GM18499 (cell line): ENCODE results near the gene SSX2IP.
"Not testable (repeated sequence)": the region's sequence is repeated elsewhere in the genome, so short reads cannot be mapped to it uniquely, and the experiment has no call there.

Source experiments
- ATAC-seq: cut with Tn5 transposase; IDR thresholded peaks from one replicate; pipeline ENCODE4 v1.9.1; 2021; ENCODE audit warnings: moderate number of reproducible peaks; ENCODE audit not compliant: insufficient read depth, unreplicated experiment

The SSX2IP gene

DNA sequence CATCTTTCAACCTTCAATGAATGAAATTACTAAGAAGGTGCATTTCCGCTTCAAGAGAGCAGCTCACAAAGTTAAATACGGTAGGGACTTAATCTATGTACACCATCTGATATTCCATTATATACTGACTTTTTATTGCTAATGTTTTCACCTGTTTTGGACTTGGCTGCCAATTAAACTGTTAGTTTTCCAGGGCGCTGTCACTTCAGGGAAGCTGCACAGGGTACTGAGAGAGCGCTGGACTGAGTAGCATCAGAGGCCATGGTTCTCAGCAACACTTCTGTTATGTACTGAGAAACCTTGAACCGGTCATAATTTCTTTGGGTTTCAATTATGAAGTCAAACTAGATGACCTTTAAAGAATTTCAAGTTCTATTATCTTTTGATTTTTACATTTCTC lies 8.2 kb downstream of the SSX2IP start:
- no peak for ATAC-seq

DNA sequence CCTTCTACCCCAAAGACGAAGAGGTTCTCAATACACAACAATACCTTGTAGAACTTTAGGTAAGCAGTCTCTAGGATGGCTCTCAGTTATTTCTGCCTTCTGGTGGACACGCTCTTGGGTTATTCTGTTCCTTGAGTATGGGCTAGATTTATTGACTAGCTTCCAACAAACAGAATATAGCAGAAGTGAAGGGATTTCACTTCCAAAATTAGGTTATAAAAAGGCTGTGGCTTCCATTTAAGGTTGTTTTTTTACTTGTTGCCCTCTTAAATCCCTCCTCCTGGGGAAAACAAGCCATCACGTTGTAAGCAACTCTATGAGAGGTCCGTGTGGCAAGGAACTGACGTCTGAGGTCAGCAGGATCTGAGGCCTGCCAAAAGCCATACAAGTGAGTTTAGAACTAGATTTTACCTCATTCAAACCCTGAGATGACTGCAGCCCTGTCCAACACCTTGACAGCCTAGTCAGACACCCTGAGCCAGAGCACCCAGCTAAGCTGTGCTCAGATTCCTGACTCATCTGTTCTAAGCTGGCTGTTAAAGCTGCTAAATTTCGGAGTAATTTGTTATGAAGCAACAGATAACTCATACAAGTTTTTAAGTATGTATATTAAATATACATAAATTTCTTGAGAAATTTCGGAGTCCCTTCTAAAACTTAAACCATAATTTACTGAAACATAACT lies 12.7 kb downstream of the SSX2IP start:
- no peak for ATAC-seq

DNA sequence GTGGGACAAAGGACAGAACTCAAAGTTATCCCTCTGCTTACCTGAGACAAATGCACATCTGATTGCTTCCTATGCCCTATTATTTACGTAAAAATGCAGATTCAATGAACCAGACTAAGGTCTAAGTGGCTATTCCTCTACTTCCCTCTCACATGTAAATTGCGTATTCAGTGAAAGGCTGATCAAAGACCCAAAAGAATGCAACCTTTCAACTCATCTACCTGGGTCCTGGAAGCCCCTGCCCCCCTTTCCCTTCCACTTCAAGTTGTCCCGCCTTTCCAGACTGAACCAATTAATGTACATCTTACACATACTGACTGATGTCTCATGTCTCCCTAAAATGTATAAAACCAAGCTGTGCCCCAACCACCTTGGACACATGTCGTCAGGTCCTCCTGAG lies 14.6 kb downstream of the SSX2IP start:
- ATAC-seq, result no peak

DNA sequence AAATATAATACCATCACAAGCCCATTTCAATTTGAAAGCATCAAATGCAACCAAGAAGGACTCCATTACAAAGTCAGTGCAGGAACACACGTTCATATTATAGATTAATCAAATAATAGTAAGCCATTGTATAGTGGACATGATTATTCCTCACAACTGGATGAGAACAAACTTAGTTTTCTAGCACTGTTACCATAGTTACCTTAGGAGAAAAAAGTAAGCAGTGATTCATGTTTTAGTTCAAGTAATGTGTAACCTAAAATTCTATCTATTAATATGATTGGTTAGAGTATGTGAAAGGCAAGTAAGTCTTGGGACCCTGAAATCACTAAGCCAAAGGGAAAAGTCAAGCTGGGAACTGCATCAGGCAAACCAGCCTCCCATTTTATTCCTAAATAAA lies 15.2 kb downstream of the SSX2IP start:
- no peak for ATAC-seq

DNA sequence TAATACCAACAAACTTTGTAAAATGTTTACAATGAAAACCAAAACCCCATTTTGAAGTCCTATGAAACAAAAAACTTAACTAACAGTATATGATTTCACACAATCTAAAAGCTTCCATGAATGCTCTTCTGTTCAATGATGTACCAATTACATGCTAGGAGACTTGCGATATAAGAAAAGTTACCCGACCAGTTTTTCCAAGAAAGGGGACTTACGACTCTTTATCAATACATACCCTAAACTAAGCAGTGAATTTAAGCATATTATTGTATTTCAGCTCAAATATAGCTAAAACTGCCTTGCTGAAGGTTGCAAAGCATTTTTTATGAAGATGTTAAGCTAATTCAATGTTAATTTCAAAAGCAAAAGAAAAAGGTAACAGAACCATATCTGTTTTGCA lies 15.6 kb downstream of the SSX2IP start:
- no peak for ATAC-seq

DNA sequence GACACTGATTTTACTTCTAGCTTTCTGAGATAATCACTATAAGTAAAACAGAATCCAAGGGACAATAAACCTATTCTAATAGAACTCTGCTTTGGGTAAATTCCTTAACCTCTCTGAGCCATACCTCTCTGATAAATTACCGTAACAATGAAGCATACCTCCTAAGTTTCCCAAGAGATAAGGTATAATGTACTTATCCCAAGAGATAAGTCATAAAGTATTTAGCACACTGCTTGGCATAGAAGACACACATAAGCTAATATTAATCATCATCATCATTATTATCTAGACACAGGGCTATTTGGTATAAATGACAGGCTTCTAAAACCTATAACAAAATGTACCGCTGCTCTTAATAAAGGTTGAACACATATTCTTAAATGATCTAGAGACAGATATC lies 16.2 kb downstream of the SSX2IP start:
- no peak for ATAC-seq

DNA sequence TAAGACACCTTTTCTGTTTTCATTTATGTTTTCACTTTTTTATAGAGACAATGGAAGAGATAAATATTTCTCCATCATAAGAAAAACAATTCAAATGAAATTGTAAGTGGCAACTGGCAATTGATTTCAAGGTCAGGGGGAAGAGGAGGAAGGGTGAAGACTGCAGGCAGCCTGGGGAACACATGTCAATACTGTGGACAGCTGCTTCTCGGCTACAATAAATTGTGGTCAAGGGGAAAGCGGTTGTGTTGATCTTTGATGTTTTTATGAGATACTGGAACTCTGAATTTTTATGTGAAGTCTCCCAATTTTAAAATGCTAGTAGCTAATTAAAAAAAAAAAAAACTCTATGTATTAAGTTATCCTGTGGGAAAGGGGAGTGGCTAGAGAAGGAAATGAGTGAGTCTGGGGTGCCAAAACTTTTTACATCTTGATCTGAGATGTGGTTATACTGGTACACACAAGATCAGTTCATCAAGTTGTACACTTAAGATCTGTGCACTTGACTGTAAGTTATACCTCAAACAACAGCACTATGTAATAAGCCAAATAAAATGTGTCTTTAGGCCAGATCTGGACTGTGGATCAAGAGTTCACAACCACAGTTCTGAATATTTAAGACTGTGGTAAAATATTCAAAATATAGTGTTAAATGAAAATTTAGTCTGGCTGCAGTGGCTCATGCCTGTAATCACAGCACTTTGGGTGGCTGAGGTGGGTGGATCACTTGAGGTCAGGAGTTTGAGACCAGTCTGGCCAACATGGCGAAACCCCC lies 18.0 kb downstream of the SSX2IP start:
- ATAC-seq, result no peak

DNA sequence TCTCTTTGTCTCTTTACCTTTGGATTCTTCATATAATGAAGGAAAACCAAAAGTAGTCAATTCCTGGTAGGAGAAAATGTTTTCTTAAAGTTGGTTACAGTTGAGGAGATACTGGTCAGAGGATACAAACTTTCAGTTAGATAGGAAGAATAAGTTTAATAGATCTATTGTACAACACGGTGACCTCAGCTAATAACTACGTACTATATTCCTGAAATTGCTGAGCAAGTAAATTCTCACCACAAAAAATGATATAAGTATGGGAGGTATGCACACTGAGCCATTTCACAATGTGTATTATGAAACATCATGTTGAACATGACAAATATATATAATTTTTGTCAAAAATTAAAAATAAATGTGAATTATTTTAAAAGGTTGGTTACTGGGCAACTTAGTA lies 20.4 kb downstream of the SSX2IP start:
- ATAC-seq, result no peak

DNA sequence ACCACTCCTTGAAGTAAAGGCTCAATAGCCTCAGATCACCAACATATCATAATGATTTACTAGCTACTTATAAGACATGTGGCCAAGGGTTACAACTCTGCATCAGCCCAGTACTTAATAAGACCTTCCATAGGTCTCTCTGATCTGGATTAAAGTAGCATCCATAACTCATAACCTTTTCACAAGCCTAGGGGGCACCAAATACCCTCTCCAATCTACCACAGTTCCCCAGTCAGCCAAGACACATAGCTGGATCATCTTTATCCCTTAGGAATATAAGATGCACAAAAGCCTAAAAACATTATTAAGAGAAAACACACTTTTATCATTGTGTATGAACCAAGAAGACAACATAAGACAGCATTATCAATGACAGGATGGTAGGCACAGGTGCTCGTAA lies 22.1 kb downstream of the SSX2IP start:
- no peak for ATAC-seq

DNA sequence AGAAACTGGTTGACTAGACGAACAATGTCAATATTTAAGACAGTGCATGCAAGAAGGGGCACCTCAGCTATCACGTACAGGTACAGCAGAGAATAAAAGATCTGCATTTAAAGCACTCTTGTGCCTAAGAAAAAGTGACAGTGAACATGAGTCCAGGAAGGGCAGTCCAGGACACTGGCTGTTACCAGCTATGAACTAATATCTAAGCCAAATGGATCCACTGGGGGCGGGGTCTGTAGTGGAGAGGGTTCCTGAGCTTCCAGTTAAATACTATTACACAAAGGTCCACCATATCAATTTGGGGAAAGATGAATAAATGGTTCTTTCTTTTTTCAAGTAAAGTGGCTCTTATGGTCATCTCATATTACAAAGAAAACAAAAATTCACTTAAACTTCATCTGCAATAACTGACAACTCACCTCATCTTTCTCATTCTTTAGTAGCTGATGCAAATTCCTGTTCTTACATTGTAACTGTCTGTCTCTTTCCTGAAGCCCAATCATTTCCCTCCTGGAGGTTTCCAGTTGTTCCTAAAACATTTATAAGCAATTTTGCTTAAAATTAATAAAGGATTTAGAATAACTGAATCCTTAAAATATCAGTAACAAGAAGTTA lies 24.5 kb downstream of the SSX2IP start:
- ATAC-seq, result no peak

DNA sequence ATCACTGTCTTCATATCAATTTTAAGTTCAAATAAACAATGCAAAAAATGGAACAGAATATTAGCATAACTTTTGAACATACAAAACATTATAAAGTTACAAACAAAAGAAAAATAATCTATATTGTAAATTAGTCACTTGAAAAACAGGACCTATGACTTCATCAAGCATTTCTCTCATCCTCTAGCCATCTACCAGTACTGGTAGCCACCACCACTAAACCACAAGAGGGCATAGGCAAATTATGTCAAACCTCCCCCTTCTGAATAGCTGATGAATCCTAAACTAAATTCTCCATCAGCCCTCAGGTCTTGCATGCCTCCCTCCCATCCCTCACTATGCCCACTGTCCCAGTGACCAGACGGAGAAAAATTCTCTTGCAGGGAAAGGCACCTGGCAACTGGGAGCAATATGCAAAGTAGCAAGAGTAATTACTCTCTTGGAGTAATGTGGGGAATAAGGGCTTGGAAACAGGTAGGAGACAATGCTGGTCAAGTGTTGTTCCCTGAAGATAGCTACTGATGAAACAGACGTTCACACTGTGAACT lies 37.1 kb downstream of the SSX2IP start:
- ATAC-seq, result no peak

DNA sequence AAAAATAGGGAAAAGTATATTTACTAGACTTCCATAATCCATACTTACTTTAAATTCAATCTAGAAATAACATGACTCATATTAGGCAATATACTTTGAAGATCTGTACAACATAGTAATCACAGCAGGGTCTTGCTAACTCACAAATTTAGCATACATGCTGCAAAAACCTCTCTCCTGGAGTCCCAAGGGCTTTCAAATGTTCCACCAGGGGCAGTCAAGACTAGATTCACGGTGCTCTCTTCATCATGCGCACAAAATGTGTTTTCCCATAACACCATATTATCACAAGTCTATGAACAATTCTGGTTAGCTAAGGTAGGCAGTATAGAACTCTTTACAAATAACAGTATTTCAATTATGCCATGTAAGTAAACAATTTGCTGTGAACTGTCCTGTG lies 45.8 kb downstream of the SSX2IP start:
- ATAC-seq, result no peak

DNA sequence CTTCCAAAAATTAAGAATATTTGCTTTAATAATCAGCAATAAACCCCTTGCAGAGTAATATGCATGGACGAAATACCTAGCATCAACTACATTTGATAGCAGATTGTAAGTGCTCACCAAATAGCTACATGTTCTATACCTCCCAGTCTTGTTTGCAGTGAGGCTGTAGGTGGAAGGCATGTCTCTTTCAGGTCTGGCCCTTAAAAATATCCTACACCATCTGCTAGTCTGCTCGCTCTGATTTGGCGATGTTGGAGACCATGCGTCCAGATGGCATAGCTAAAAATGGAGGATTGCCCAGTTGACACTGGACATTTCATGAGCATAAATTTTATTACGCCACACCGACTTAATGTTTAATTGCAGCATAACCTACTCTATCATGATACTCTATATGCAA lies 47.1 kb downstream of the SSX2IP start:
- no peak for ATAC-seq

DNA sequence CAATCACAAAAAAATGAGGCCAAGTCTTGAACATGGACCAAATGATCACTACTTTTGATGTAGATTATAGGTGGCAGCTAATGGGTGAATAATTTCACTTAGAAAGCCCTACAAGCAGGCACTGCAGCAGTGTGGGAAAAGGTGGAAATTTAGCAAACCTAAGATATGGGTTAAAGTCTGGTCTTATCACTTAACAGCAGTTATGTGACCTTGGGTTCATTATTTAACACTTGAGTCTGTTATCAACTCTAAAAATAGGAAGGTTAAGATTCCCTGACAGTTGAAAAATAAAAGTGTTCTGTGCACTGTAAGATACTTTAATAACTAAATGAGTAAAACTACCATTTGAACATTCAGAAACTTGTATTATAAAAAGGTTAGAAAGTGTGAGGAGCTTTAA lies 47.5 kb downstream of the SSX2IP start:
- ATAC-seq, result no peak

DNA sequence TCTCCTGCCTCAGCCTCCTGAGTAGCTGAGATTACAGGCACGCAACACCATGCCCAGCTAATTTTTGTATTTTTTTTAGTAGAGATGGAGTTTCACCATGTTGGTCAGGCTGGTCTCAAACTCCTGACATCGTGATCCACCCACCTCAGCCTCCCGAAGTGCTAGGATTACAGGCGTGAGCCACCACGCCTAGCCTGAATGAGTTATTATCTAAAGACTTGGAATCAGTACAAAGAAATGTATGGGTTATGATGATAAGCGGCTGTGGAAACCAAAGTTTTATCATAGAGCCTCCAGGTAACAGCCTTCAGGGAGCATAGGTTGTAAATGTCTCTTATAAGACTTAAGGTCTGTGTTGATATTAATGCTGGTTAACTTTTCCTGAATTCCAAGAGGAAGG lies 50.5 kb downstream of the SSX2IP start:
- not testable (repeated sequence) for ATAC-seq

DNA sequence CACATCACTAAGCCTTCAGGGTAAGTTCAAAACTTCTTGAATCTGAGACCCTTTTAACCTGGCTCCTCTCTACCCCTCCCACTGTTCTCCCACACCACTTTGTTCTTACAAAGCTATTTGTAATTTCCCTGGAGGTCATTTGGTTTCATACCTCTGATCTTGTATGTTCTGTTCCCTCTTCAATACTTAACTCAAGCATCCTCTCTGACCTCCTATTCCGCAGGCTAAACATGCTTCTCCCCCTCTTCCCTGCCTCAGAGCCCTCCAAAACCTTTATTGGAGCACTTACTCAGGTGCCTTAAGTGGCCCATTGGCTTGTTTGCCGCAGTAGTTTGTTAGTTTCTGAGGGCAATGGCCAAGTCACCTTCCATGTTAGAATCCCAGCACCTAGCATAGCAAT lies 54.8 kb downstream of the SSX2IP start:
- ATAC-seq, result no peak

DNA sequence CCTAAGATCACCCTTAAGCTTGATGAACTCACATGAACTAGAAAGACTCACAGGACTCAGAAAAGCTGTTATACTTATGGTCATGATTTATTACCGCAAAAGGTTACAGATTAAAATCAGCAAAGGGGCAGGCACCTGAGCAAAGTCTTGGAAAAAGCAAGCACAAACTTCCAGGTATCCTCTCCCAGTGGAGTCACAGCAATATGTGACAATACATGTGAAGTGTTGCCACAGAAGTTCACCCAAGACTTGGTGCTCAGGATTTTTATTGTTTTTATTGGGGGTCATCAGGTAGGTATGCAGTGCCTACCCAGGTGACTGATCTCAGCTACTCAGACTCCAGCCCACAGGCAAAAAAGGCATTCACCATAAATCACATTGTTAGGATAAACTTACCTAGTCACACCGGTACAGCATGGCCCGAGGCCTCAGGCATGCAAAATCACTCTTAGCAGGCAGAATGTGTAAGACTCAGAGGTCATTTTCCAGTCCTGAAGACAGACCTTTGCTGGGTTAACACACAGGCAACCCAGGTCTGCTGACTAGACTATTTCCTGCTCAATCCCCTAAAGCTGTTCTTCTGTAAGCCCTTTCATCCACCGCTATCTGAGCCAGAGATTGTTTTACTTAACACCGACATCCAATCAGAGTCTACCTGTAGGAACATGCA lies 55.6 kb downstream of the SSX2IP start:
- ATAC-seq, result no peak

DNA sequence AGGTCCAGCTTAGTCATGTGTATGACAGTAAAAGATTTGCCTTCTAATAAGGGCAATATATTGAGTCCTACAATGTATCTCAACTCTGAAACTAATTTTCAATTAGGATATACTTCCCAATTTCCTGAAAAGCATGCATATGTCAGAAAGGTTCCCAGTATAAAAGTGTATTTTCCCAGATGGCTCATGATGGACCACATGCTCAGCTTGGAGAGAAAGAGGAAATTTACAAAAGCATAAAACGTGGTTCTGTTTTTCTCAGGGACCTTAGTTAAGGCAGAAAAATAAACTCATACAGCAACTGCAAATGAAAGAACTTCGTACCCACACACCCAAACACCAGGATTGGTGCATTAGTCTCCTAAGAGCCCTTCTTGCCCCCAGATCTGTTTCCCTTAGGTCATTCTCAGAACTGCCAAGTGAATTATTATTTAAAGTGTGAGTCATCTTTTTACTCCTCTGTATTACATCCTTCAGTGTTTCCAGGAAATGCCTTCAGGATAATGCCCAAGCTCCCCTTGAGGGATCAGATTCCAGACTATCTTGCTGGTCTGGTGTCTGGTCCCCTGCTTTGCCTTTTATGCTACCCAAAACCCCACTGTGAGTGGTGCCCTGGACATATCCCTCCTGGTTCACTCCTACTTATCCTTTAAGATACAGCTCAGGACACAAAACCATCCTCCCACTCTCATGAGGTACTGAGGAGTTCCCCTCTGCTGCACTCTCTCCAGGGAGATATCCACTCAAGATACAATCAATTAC lies 57.4 kb downstream of the SSX2IP start:
- no peak for ATAC-seq

DNA sequence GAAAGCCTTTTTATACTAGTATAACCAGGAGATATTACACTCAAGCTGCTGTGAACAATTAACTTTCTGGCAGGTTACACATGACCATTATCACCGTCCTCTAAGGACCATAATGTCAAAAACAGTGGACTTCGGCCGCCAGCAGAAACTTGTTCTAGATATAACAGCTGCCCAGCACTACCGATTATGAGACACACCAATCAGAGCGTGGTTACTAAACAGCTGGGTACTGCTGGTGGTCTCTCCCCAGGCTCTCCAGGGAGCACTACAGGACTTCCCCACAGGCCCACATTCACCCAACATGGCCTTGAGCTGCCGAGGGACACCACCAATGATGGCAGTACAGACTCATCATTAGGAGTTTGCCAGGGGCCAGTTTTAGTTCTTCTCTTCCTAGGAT lies 58.1 kb downstream of the SSX2IP start:
- ATAC-seq, result no peak

DNA sequence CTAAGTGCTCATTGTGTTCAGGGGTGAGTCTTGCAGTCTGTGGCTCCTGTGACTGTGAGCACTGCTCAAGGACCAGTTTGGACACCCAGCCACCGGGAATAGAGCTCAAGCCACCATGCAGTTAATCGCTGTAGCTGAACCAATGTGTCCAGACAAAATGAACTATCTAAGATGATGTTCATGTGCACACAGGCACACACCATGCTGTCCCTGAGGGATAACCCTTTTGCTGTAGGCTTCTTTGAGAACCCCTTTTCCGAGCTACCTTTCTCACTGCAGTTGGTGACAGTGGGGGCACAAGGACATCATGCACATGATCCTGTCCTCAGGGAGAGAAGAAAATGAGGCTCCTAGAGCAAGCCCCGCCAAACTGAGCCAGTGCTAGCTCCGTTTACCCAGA lies 65.4 kb downstream of the SSX2IP start:
- ATAC-seq, result no peak
